GM19043 (cell line): ENCODE results near the gene CCDC178.

Experiments used
- ATAC-seq: cut with Tn5 transposase; IDR thresholded peaks from one replicate; pipeline ENCODE4 v1.9.1; 2021; ENCODE audit warnings: low read depth; ENCODE audit not compliant: unreplicated experiment

CCDC178 gene

DNA sequence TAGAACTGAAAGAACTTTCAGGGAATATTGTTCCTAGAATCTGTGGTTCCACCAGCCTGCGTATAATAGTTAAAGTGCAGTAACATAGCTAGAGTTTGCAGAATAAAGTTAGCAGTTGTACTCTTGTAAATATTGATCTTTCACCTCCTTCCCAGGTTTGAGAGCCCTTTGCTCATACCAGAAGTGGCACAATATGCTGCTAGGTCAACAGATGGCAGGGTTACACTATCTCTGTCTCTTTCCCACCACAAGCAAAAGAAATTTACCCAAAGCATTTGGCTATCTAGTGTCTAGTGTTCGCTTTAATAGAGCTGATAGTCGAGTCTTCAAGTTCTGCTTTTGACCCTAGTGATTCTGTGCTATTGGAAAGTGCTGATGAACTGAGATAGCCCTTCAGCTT, 548.7 kb downstream of the CCDC178 start:
- ATAC-seq: no peak

DNA sequence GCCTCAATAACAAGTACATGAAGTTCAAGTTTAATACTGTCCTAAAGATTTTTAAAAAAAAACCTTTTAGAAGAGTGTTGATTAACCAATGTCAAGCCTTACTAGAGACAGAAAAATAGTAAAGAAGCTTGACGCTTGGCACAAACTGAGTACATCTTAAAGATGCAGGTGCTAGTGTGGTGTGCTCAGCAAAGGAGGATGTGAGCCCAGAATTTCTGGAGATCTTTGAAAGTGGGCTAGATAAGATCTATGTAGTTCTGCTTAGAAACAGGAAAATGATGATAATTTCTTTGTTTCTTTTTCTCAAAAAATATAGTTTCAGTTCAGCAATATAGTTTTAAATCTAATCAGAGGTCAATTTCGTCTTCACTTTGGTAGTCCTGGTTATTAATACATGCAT, 549.4 kb downstream of the CCDC178 start:
- ATAC-seq: peak; percentile 62

- no peak for ATAC-seq
Observed at GRCh38 chr18:32889615-32890593, 550.6 kb downstream of the CCDC178 start.

DNA sequence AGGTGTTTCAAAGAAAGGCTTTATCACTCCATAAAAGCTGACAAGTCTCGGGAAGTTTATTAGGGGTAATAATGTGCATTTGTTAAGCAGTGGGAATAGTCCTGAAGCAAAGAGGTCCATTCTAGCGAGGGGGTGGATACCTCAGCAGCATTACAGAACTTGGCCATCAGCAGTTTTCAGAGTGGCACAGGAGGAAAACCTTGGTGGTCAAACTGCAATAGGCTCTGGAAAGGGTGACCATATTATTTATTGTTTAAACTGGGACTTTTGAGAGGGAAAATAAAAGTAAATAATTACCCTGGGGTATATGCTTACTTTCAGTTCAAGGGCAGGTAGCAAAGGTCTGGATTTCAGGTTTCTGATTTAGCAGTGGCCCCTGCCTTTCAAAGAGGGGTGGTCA, 552.2 kb downstream of the CCDC178 start:
- ATAC-seq: no peak
